ENCODE results near the gene IL7R. TPM values are rescaled to one million over a fixed set of nuclear protein-coding genes. Genes with fewer than 3 reads are reported as not detected.
"Not testable (repeated sequence)": the region's sequence is repeated elsewhere in the genome, so short reads cannot be mapped to it uniquely, and the experiment has no call there.

IL7R gene
- total and polyA plus RNA-seq, 7 donors = 0.21 to 1.9 (median 1.0) TPM

- Histone ChIP-seq H3K36me3 (ENCODE audit: insufficient read depth in 1 of 2, low read depth in 1 of 2) (no peaks in the 10 kb centered on the region), H3K9me3 (no peaks in the 10 kb centered on the region), H3K4me3 (no peak overlapping the region), H3K27me3 (ENCODE audit: insufficient read depth in 3 of 3, low read length in 2 of 3) (no peaks in the 10 kb centered on the region), H3K27ac (no peak overlapping the region), H3K4me1 (no peaks in the 10 kb centered on the region)
- ATAC-seq (no peak), DNase-seq (no peak)
- TF ChIP-seq CTCF (IDR thresholded peaks at IDR 0.05) = no peak
- intact Hi-C loops (cut with DNase I) = no loop called here
These were observed 3.9 kb upstream of the IL7R start for GRCh38 chr5:35852773-35853172.

GRCh38 chr5:35853631-35854030 is 3.1 kb upstream of the IL7R start:
- H3K27me3 ChIP-seq (ENCODE audit: insufficient read depth in 3 of 3, low read length in 2 of 3) = no peaks in the 10 kb centered on the region
- no peak overlapping the region for H3K4me3 ChIP-seq
- TF ChIP-seq CTCF (IDR thresholded peaks at IDR 0.05) = no peak
- ATAC-seq = no peak
- H3K9me3 ChIP-seq = no peaks in the 10 kb centered on the region
- DNase-seq = peak in 1 of 2 donors; percentile 15
- no peaks in the 10 kb centered on the region for H3K4me1 ChIP-seq
- intact Hi-C loops (cut with DNase I) = no loop called here
- WGBS, 3 donors = 40 to 82% (median 41%) methylated on average over 3 of the region's 3 CpGs
- no peak overlapping the region for H3K27ac ChIP-seq
- no peaks in the 10 kb centered on the region for H3K36me3 ChIP-seq (ENCODE audit: insufficient read depth in 1 of 2, low read depth in 1 of 2)

- intact Hi-C loops (cut with DNase I) = no loop called here
- DNase-seq (no peak), ATAC-seq (no peak)
These were observed 2.4 kb upstream of the IL7R start for GRCh38 chr5:35854248-35854647.

GRCh38 chr5:35855187-35855586 is 1.5 kb upstream of the IL7R start:
- Histone ChIP-seq H3K27ac (no peak overlapping the region), H3K4me1 (no peaks in the 10 kb centered on the region), H3K4me3 (no peak overlapping the region), H3K9me3 (no peaks in the 10 kb centered on the region), H3K27me3 (ENCODE audit: insufficient read depth in 3 of 3, low read length in 2 of 3) (no peaks in the 10 kb centered on the region), H3K36me3 (ENCODE audit: insufficient read depth in 1 of 2, low read depth in 1 of 2) (no peaks in the 10 kb centered on the region)
- TF ChIP-seq CTCF (IDR thresholded peaks at IDR 0.05) = no peak
- ATAC-seq (no peak), DNase-seq (no peak)
- intact Hi-C loops (cut with DNase I) = no loop called here
- 28 to 57% (median 30%) methylated on average over 1 of the region's 1 CpG for WGBS, 3 donors

More at GRCh38 chr5:35854248-35854647, 2.4 kb upstream of the IL7R start:
- H3K27me3 ChIP-seq (ENCODE audit: insufficient read depth in 3 of 3, low read length in 2 of 3) = no peaks in the 10 kb centered on the region
- TF ChIP-seq CTCF (IDR thresholded peaks at IDR 0.05) = no peak
- no peak overlapping the region for H3K27ac ChIP-seq
- WGBS, 3 donors = 83 to 89% (median 85%) methylated on average over 1 of the region's 1 CpG
- no peaks in the 10 kb centered on the region for H3K36me3 ChIP-seq (ENCODE audit: insufficient read depth in 1 of 2, low read depth in 1 of 2)
- H3K9me3 ChIP-seq = no peaks in the 10 kb centered on the region
- no peak overlapping the region for H3K4me3 ChIP-seq
- no peaks in the 10 kb centered on the region for H3K4me1 ChIP-seq

GRCh38 chr5:35856186-35856764 is 416 bp upstream of the IL7R start:
- intact Hi-C loops (cut with DNase I); H3K9me3 ChIP-seq; H3K36me3 ChIP-seq (ENCODE audit: insufficient read depth in 1 of 2, low read depth in 1 of 2); H3K4me3 ChIP-seq; H3K27ac ChIP-seq; H3K27me3 ChIP-seq (ENCODE audit: insufficient read depth in 3 of 3, low read length in 2 of 3); DNase-seq; ATAC-seq; H3K4me1 ChIP-seq: not testable (repeated sequence)
- WGBS, 3 donors = 72 to 87% (median 81%) methylated on average over 5 of the region's 5 CpGs
